ENCODE measurements around the gene GABBR1.

GABBR1 gene

DNA sequence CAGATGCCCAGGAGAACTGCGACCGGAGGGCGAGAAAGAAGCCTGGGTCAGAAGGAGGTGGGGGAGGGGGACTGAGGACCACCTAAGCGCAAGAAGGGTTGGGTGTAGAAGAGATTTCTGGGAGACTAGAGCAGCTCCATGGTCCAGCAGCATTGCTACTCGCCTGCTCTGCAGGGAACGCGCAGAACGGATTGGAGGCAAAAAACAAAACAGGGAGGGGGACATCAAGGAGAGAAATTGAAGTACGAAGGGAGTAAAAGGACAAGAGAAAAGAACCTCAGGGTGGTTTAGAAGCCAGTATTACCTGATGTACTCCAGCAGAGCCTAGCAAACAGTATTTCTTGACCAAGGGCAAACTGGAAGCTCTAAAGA lies 537 bp upstream of the GABBR1 start:
- no peaks in the 10 kb centered on the region for H3K79me2 ChIP-seq
- no peak for TF ChIP-seq CTCF (IDR thresholded peaks at IDR 0.05)
- peak overlapping the region; percentile 81 for H3K4me3 ChIP-seq (ENCODE audit: low read depth, low read length)
- H3K9me3 ChIP-seq (ENCODE audit: control insufficient read depth, low read length): no peaks in the 10 kb centered on the region
- no peaks in the 10 kb centered on the region for H3K27me3 ChIP-seq (ENCODE audit: control insufficient read depth, insufficient read depth, low read length)
- peak overlapping the region; percentile 25 for H3K27ac ChIP-seq
- no peaks in the 10 kb centered on the region for H3K4me1 ChIP-seq
- H2AFZ ChIP-seq: peak overlapping the region; percentile 95
- H3K36me3 ChIP-seq (ENCODE audit: control insufficient read depth, insufficient read depth, low read length): no peaks in the 10 kb centered on the region
- H3K9ac ChIP-seq: no peak overlapping the region
- H3K4me2 ChIP-seq (ENCODE audit: low read length): peak overlapping the region; percentile 98

GRCh38 chr6:29631860-29632731 lies 887 bp downstream of the GABBR1 start:
- Histone ChIP-seq H3K27ac (peak overlapping the region; percentile 25), H2AFZ (peak overlapping the region; percentile 95), H3K79me2 (no peaks in the 10 kb centered on the region), H3K9ac (peak overlapping the region; percentile 77), H3K4me3 (ENCODE audit: low read depth, low read length) (peak overlapping the region; percentile 81), H3K27me3 (ENCODE audit: control insufficient read depth, insufficient read depth, low read length) (no peaks in the 10 kb centered on the region), H3K4me2 (ENCODE audit: low read length) (peak overlapping the region; percentile 98), H3K36me3 (ENCODE audit: control insufficient read depth, insufficient read depth, low read length) (no peaks in the 10 kb centered on the region), H3K9me3 (ENCODE audit: control insufficient read depth, low read length) (no peaks in the 10 kb centered on the region), H3K4me1 (no peaks in the 10 kb centered on the region)
- TF ChIP-seq CTCF (IDR thresholded peaks at IDR 0.05): no peak

GRCh38 chr6:29631209-29631810 lies 1.7 kb downstream of the GABBR1 start:
- Histone ChIP-seq H3K36me3 (ENCODE audit: control insufficient read depth, insufficient read depth, low read length) (no peaks in the 10 kb centered on the region), H3K27me3 (ENCODE audit: control insufficient read depth, insufficient read depth, low read length) (no peaks in the 10 kb centered on the region), H3K4me1 (no peaks in the 10 kb centered on the region), H3K9me3 (ENCODE audit: control insufficient read depth, low read length) (no peaks in the 10 kb centered on the region), H3K27ac (no peak overlapping the region), H3K9ac (no peak overlapping the region), H3K4me3 (ENCODE audit: low read depth, low read length) (no peak overlapping the region), H3K79me2 (no peaks in the 10 kb centered on the region), H2AFZ (no peak overlapping the region), H3K4me2 (ENCODE audit: low read length) (no peak overlapping the region)
- TF ChIP-seq CTCF (IDR thresholded peaks at IDR 0.05): no peak

DNA sequence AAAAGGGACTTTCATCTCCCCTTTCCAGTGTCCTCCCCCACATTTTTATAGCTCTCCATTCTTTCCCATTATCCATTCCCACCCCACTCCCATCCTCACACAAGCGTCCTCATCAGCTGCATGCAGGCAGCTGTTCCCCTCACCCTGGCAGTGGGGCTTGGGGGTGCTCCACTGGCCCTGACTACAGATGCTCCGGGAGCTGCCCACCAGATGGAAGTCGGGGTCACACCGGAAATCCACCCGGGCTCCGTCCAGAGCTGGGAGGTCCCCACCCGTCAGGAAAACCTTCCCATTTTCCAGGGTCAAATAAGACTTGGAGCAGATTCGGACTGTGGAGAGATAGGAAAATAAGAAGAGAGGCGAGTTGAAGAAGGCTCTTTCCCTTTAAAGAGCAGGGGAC lies 2.7 kb downstream of the GABBR1 start:
- Histone ChIP-seq H3K4me3 (ENCODE audit: low read depth, low read length) (no peak overlapping the region), H2AFZ (no peak overlapping the region), H3K9me3 (ENCODE audit: control insufficient read depth, low read length) (no peaks in the 10 kb centered on the region), H3K27me3 (ENCODE audit: control insufficient read depth, insufficient read depth, low read length) (no peaks in the 10 kb centered on the region), H3K4me2 (ENCODE audit: low read length) (no peak overlapping the region), H3K36me3 (ENCODE audit: control insufficient read depth, insufficient read depth, low read length) (no peaks in the 10 kb centered on the region), H3K4me1 (no peaks in the 10 kb centered on the region), H3K9ac (no peak overlapping the region), H3K79me2 (no peaks in the 10 kb centered on the region), H3K27ac (no peak overlapping the region)
- no peak for TF ChIP-seq CTCF (IDR thresholded peaks at IDR 0.05)

All from parathyroid adenoma (tissue), 2 donors.